H1 (cell line): ENCODE data around the gene TMEM182. TPM values are rescaled to one million over a fixed set of nuclear protein-coding genes. Genes with fewer than 3 reads are reported as not detected.

Source experiments
- CTCF ChIA-PET: fragments of 300-600 bp; sonication (Branson Sonifier 250); formaldehyde crosslinking; loops from one replicate; lab custom pipeline; 2021; ENCODE audit not compliant: partially characterized antibody; lab: Charles Lee
- POLR2A ChIA-PET: fragments of 300-600 bp; sonication (Branson Sonifier 250); formaldehyde crosslinking; loops from one replicate; lab custom pipeline; 2021; ENCODE audit warnings: inconsistent platforms; ENCODE audit not compliant: partially characterized antibody; lab: Charles Lee
- DNase-seq, 2 experiments: peaks; one replicate each; pipeline versions ENCODE4 v3.0.0 to v3.0.0-alpha.2; 2010 to 2022; ENCODE audit warnings: low spot score in 2 of 2, low read depth in 1 of 2, mixed read lengths in 1 of 2
- FAIRE-seq: peaks from 2 replicates; lab custom pipeline; 2011; peaks lifted over from hg19 to GRCh38; lab: Jason Lieb, UNC
- H2AFZ ChIP-seq: 2 replicates; pipeline ENCODE4 v1.8.1; 2012; ENCODE audit warnings: low read length, inconsistent platforms
- H2AK5ac ChIP-seq: 2 replicates; pipeline ENCODE4 v1.6.1; 2013; ENCODE audit warnings: low read depth, low read length
- H2BK120ac ChIP-seq: replicated peaks from 2 replicates; pipeline ENCODE3; 2013; ENCODE audit warnings: low read depth, low read length, inconsistent platforms
- H2BK12ac ChIP-seq: 2 replicates; pipeline ENCODE4 v1.6.1; 2013; ENCODE audit warnings: low read depth, low read length
- H2BK15ac ChIP-seq: 2 replicates; pipeline ENCODE4 v1.6.1; 2013; ENCODE audit warnings: low read length
- H2BK20ac ChIP-seq: 2 replicates; pipeline ENCODE4 v1.6.1; 2013; ENCODE audit warnings: low read length
- H2BK5ac ChIP-seq: 2 replicates; pipeline ENCODE4 v1.6.1; 2013; ENCODE audit warnings: low read depth, low read length
- H3K14ac ChIP-seq: 2 replicates; pipeline ENCODE4 v1.6.1; 2013; ENCODE audit warnings: inconsistent platforms; ENCODE audit not compliant: insufficient read length
- H3K18ac ChIP-seq: 2 replicates; pipeline ENCODE4 v1.6.1; 2013; ENCODE audit warnings: low read length; ENCODE audit errors: extremely low read depth
- H3K23ac ChIP-seq: 2 replicates; pipeline ENCODE4 v1.6.1; 2013; ENCODE audit warnings: inconsistent platforms; ENCODE audit not compliant: insufficient read length
- H3K23me2 ChIP-seq: 2 replicates; pipeline ENCODE4 v1.6.1; 2013; ENCODE audit warnings: low read depth, low read length
- H3K27ac ChIP-seq: 2 replicates; pipeline ENCODE4 v1.6.1; 2011; ENCODE audit warnings: low read depth, low read length, inconsistent platforms
- H3K27me3 ChIP-seq, 4 experiments: replicated peaks in 1 of 4; 1 replicate in 1 of 4; 2 replicates in 3 of 4; pipeline versions ENCODE4 v1.6.1 to v1.8.1; 2011 to 2013; ENCODE audit warnings: low read length in 3 of 4, mild to moderate bottlenecking in 3 of 4, inconsistent platforms in 2 of 4, mixed read lengths in 2 of 4, moderate library complexity in 1 of 4; ENCODE audit not compliant: control insufficient read depth in 3 of 4, insufficient read depth in 3 of 4; ENCODE audit errors: extremely low read depth in 1 of 4
- H3K36me3 ChIP-seq, 4 experiments: 2 replicates each; pipeline versions ENCODE4 v1.6.1 to v1.8.1; 2011 to 2013; ENCODE audit warnings: mild to moderate bottlenecking in 4 of 4, low read length in 3 of 4, moderate library complexity in 2 of 4, control low read depth in 1 of 4, inconsistent platforms in 1 of 4; ENCODE audit not compliant: insufficient read depth in 4 of 4, control insufficient read depth in 2 of 4
- H3K4ac ChIP-seq: replicated peaks from 2 replicates; pipeline ENCODE3; 2013; ENCODE audit warnings: low read length, low read depth, mixed read lengths, inconsistent platforms; ENCODE audit not compliant: insufficient read length
- H3K4me1 ChIP-seq, 4 experiments: replicated peaks in 1 of 4; 1 replicate in 1 of 4; 2 replicates in 3 of 4; pipeline versions ENCODE4 v1.6.1 to v1.8.1; 2011 to 2013; ENCODE audit warnings: low read length in 3 of 4, inconsistent platforms in 2 of 4, mixed read lengths in 1 of 4; ENCODE audit not compliant: insufficient read depth in 4 of 4, control insufficient read depth in 3 of 4
- H3K4me2 ChIP-seq, 2 experiments: 2 replicates each; pipeline versions ENCODE4 v1.6.1 to v1.8.1; 2011 to 2013; ENCODE audit warnings: low read depth in 2 of 2, low read length in 2 of 2, control low read depth in 1 of 2, inconsistent platforms in 1 of 2, mild to moderate bottlenecking in 1 of 2; ENCODE audit not compliant: insufficient read depth in 1 of 2
- H3K4me3 ChIP-seq, 4 experiments: fragments of 200-600, 300-600 bp in 1 of 4; sonication (generic), shearing (Covaris generic), sonication (Bioruptor Twin) in 1 of 4; 2 replicates each; pipeline versions ENCODE4 v1.5.1 to v1.8.1; 2011 to 2016; ENCODE audit warnings: low read length in 4 of 4, low read depth in 3 of 4, control low read depth in 2 of 4, inconsistent platforms in 2 of 4, mild to moderate bottlenecking in 2 of 4, mixed read lengths in 1 of 4, moderate library complexity in 1 of 4; ENCODE audit not compliant: insufficient read depth in 2 of 4; ENCODE audit errors: extremely low read depth in 1 of 4
- H3K56ac ChIP-seq: replicated peaks from 2 replicates; pipeline ENCODE3; 2013; ENCODE audit warnings: low read depth, mild to moderate bottlenecking, mixed read lengths, low read length, inconsistent platforms; ENCODE audit not compliant: insufficient read length
- H3K79me1 ChIP-seq: 2 replicates; pipeline ENCODE4 v1.6.1; 2013; ENCODE audit warnings: low read depth, low read length, control low read depth
- H3K79me2 ChIP-seq, 2 experiments: 2 replicates each; pipeline versions ENCODE4 v1.6.1 to v1.8.1; 2012 to 2013; ENCODE audit warnings: low read length in 2 of 2, mild to moderate bottlenecking in 2 of 2, inconsistent platforms in 1 of 2; ENCODE audit not compliant: insufficient read depth in 2 of 2, control insufficient read depth in 1 of 2
- H3K9ac ChIP-seq, 4 experiments: replicated peaks in 1 of 4; 1 replicate in 1 of 4; 2 replicates in 3 of 4; pipeline versions ENCODE4 v1.6.1 to v1.8.1; 2011 to 2013; ENCODE audit warnings: low read depth in 3 of 4, low read length in 3 of 4, control low read depth in 2 of 4, mild to moderate bottlenecking in 2 of 4, moderate library complexity in 2 of 4, inconsistent platforms in 1 of 4; ENCODE audit errors: extremely low read depth in 1 of 4
- H3K9me3 ChIP-seq, 2 experiments: 2 replicates each; pipeline versions ENCODE4 v1.6.1 to v1.8.1; 2012 to 2013; ENCODE audit warnings: mild to moderate bottlenecking in 2 of 2, moderate library complexity in 2 of 2, control low read depth in 1 of 2, inconsistent platforms in 1 of 2, low read depth in 1 of 2, low read length in 1 of 2, mixed read lengths in 1 of 2; ENCODE audit not compliant: insufficient read depth in 2 of 2
- H4K20me1 ChIP-seq, 2 experiments: replicated peaks in 1 of 2; 2 replicates each; pipeline versions ENCODE3 to v1.8.1; 2011 to 2013; ENCODE audit warnings: inconsistent platforms in 2 of 2, low read length in 2 of 2, mild to moderate bottlenecking in 1 of 2; ENCODE audit not compliant: insufficient read depth in 2 of 2, control insufficient read depth in 1 of 2
- H4K5ac ChIP-seq: 2 replicates; pipeline ENCODE4 v1.6.1; 2013; ENCODE audit warnings: low read length, low read depth, mixed read lengths, inconsistent platforms; ENCODE audit not compliant: insufficient read length
- H4K8ac ChIP-seq: 2 replicates; pipeline ENCODE4 v1.8.0; 2013; ENCODE audit warnings: mild to moderate bottlenecking, moderate library complexity, low read length, inconsistent platforms; ENCODE audit not compliant: insufficient read depth; ENCODE audit errors: extremely low read depth
- H4K91ac ChIP-seq: replicated peaks from 2 replicates; pipeline ENCODE3; 2013; ENCODE audit warnings: low read length, mixed read lengths, inconsistent platforms; ENCODE audit not compliant: insufficient read length
- ASH2L ChIP-seq: fragments of 200-600, 300-600 bp; sonication (generic); IDR thresholded peaks from one replicate; pipeline ENCODE4 v1.7.1; 2017; ENCODE audit warnings: low read length
- BCL11A ChIP-seq, 2 experiments: IDR thresholded peaks; one replicate each; pipeline ENCODE4 v1.6.1; 2011; ENCODE audit warnings: low read depth in 2 of 2, low read length in 2 of 2, mild to moderate bottlenecking in 2 of 2
- BRCA1 ChIP-seq: IDR thresholded peaks from 2 replicates; pipeline ENCODE4 v1.6.1; 2012; ENCODE audit warnings: low read depth, low read length, improper control_type of control experiment
- CBX8 ChIP-seq: fragments of 300-800, 300-1000 bp; sonication (generic); IDR thresholded peaks from 2 replicates; pipeline ENCODE4 v1.7.1; 2016; ENCODE audit warnings: low read depth, low read length, borderline replicate concordance
- JUND ChIP-seq: IDR thresholded peaks from 2 replicates; pipeline ENCODE4 v1.6.1; 2011; ENCODE audit warnings: mild to moderate bottlenecking, improper control_type of control experiment, low read length
- KDM5A ChIP-seq: fragments of 200-600 bp; IDR thresholded peaks from 2 replicates; pipeline ENCODE4 v1.7.1; 2012; ENCODE audit warnings: mild to moderate bottlenecking, low read length, inconsistent platforms, mixed read lengths
- PHF8 ChIP-seq: fragments of 200-600 bp; sonication (generic); conservative IDR thresholded peaks from 2 replicates; pipeline ENCODE4 v1.7.1; 2012; ENCODE audit warnings: low read depth, mild to moderate bottlenecking, inconsistent platforms, low read length, moderate library complexity
- RAD21 ChIP-seq, 2 experiments: IDR thresholded peaks in 1 of 2; conservative IDR thresholded peaks in 1 of 2; 2 replicates each; pipeline ENCODE4 v1.6.1; 2011; ENCODE audit warnings: low read depth in 2 of 2, low read length in 2 of 2, improper control_type of control experiment in 1 of 2, inconsistent platforms in 1 of 2, mild to moderate bottlenecking in 1 of 2, moderate library complexity in 1 of 2
- RFX5 ChIP-seq: IDR thresholded peaks from 2 replicates; pipeline ENCODE4 v1.6.1; 2011; ENCODE audit warnings: low read depth, low read length, improper control_type of control experiment, borderline replicate concordance
- SP2 ChIP-seq: IDR thresholded peaks from 2 replicates; pipeline ENCODE4 v1.6.1; 2012; ENCODE audit warnings: mild to moderate bottlenecking, low read length, inconsistent platforms
- SRF ChIP-seq: IDR thresholded peaks from 2 replicates; pipeline ENCODE4 v1.6.1; 2011; ENCODE audit warnings: mild to moderate bottlenecking, low read depth, low read length, moderate library complexity
- USF2 ChIP-seq: IDR thresholded peaks from 2 replicates; pipeline ENCODE4 v1.6.1; 2011; ENCODE audit warnings: low read length, improper control_type of control experiment
- WGBS, 2 experiments: shearing (Covaris generic) in 1 of 2; methylation state at CpG; one replicate each; pipeline versions ENCODE4 v1.1.6 to v1.1.7; 2013 to 2015; ENCODE audit warnings: low lambda C conversion rate in 2 of 2, mixed read lengths in 2 of 2, inconsistent platforms in 1 of 2, low coverage in 1 of 2, missing lambda C conversion rate in 1 of 2; ENCODE audit not compliant: insufficient replicate concordance in 2 of 2, insufficient coverage in 1 of 2, insufficient read length in 1 of 2; ENCODE audit errors: extremely low coverage in 1 of 2, missing lambda C conversion rate in 1 of 2; 5-methylcytosine and 5-hydroxymethylcytosine counted together
- polyA plus RNA-seq, 7 experiments: library from polyadenylated mRNA; depleted of rRNA in 3 of 7; stranded (reverse) in 5 of 7; unstranded in 2 of 7; fragments of >200 nt in 5 of 7; fragments of 200-250 nt in 2 of 7; gene quantifications; 1 replicate in 5 of 7; 2 replicates in 1 of 7; 4 replicates in 1 of 7; pipeline versions ENCODE4 v1.2.1 to v1.2.3, GENCODE V29; 2011 to 2013; ENCODE audit warnings: missing spikeins in 2 of 7, mixed read lengths in 2 of 7
- total RNA-seq: library from RNA; stranded (reverse); fragmentation: NEBNext Ultra II Directional; extraction: Animal tissue kit (Norgen Biotek cat#: 25700); gene quantifications from 2 replicates; pipeline ENCODE4 v1.2.1, GENCODE V29; 2021

Gene TMEM182
- total and polyA plus RNA-seq, 2 of the 8 experiments (the other 6 are each of a cell fraction or from before 2014, with no cell fraction given): 3.1 to 4.3 TPM

- no peak overlapping the region for H4K5ac ChIP-seq
- no peak overlapping the region for H4K91ac ChIP-seq
- no peaks in the 10 kb centered on the region for H4K20me1 ChIP-seq
- H3K79me1 ChIP-seq: no peaks in the 10 kb centered on the region
- no peak overlapping the region for H3K9ac ChIP-seq
- DNase-seq (no peak), FAIRE-seq (no peak)
- H4K8ac ChIP-seq: no peak overlapping the region
- no peak overlapping the region for H3K18ac ChIP-seq
- no peak overlapping the region for H3K23ac ChIP-seq
- no peaks in the 10 kb centered on the region for H3K36me3 ChIP-seq
- no peak overlapping the region for H3K27ac ChIP-seq
- ChIA-PET CTCF (interaction anchor here (0.9 to 1.9 kb wide), 6 partner anchors 16 to 552 kb away, joined by 3 to 6 read pairs (median 4); partner anchors contain the start of gene SLC9A4), POLR2A (interaction anchor here (0.6 kb wide), 1 partner anchor 1963 kb away, joined by 3 read pairs; no protein-coding TSS in a partner anchor)
- no peak overlapping the region for H3K14ac ChIP-seq
- no peak overlapping the region for H3K4ac ChIP-seq
- H3K27me3 ChIP-seq: no peaks in the 10 kb centered on the region
- H2AFZ ChIP-seq: no peak overlapping the region
- peaks cover 0 to 3% (median 1%) of the 10 kb centered on the region in 4 experiments; a peak in 1 of 7 replicates for H3K4me1 ChIP-seq
- H2BK15ac ChIP-seq: no peak overlapping the region
- WGBS, 2 experiments: 79% methylated on average over 3 of the region's 3 CpGs; no CpG with 5 or more reads in 1 of the 2 experiments
- H2BK20ac ChIP-seq: no peak overlapping the region
- TF ChIP-seq RFX5 (no peak), SP2 (no peak), BCL11A (IDR thresholded peaks at IDR 0.05; ENCODE audit: low read depth in 2 of 2, low read length in 2 of 2) (no peak), USF2 (no peak), SRF (no peak), JUND (no peak), PHF8 (no peak), CBX8 (no peak), KDM5A (no peak), RAD21 (IDR thresholded peaks at IDR 0.05 in 1 of 2, conservative IDR thresholded peaks at IDR 0.05 in 1 of 2; ENCODE audit: low read depth in 2 of 2, low read length in 2 of 2) (no peak), BRCA1 (no peak), ASH2L (no peak)
- no peak overlapping the region for H2BK12ac ChIP-seq
- H2BK120ac ChIP-seq: no peak overlapping the region
- no peak overlapping the region for H2BK5ac ChIP-seq
- no peak overlapping the region for H3K4me3 ChIP-seq
- H3K23me2 ChIP-seq: no peaks in the 10 kb centered on the region
- no peaks in the 10 kb centered on the region for H3K79me2 ChIP-seq
- no peaks in the 10 kb centered on the region for H3K9me3 ChIP-seq
- no peak overlapping the region for H2AK5ac ChIP-seq
- no peak overlapping the region for H3K4me2 ChIP-seq
- H3K56ac ChIP-seq: no peak overlapping the region
Measured at GRCh38 chr2:102790091-102790455, 28.2 kb downstream of the TMEM182 start.
